Measurements from ENCODE around the gene SYCE3.
A peak's percentile ranks its signal among the peaks of the same experiment; 100 is the strongest.

Gene SYCE3

DNA sequence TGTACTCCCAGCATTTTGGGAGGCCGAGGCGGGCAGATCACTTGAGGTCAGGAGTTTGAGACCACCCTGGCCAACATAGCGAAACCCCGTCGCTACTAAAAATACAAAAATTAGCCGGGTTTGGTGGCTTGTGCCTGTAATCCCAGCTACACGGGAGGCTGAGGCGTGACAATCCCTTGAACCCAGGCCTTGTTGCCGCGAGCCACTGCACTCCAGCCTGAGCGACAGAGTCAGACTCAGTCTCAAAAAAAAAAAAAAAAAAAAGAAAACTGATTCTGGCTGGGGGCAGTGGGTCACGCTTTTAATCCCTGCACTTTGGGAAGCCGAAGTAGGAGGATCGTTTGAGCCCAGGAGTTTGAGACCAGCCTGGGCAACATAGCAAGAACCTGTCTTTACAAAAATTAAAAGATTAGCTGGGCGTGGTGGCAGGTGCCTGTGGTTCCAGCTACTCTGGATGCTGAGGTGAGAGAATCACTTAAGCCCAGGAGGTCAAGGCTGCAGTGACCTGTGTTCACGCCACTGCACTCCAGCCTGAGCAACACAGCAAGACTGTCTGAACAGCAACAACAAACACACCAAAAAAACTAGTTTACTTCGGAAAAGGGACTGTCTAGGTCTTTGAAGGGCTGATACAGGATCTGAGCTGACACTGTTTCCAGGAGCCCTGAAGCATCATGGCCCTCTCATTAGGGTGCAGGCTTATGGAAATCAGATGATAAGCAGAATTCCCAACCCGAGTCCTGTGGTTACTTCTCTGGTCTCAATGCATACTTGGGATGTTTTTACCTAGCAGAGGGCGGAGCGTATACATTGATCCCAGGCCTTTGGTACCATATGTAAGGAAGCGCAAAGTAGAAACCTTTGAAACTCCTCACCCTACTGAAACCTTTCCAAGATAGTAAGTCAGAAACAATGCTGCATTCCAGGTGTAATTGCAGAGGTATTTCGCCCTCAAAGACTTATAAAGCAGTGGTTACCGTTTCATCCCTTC is 21.7 kb upstream of the SYCE3 start:
- Mint-ChIP-seq H3K9me3 (no peaks in the 10 kb centered on the region), H3K27me3 (ENCODE audit: low read depth) (no peaks in the 10 kb centered on the region), H3K27ac (no peak overlapping the region), H3K36me3 (ENCODE audit: low read depth) (peaks cover 11% of the 10 kb centered on the region), H3K4me1 (peaks cover 6% of the 10 kb centered on the region), H3K4me3 (peak overlapping the region; percentile 95 to 97 (median 95))
- no peak for TF ChIP-seq CTCF (IDR thresholded peaks at IDR 0.05; ENCODE audit: unreplicated experiment in 3 of 3)

- Mint-ChIP-seq H3K36me3 (ENCODE audit: low read depth) (peaks cover 11% of the 10 kb centered on the region), H3K4me3 (peak overlapping the region; percentile 95 to 97 (median 95)), H3K4me1 (peaks cover 6% of the 10 kb centered on the region), H3K9me3 (no peaks in the 10 kb centered on the region), H3K27ac (peak overlapping the region in 1 of 3 experiments; percentile 48), H3K27me3 (ENCODE audit: low read depth) (no peaks in the 10 kb centered on the region)
- no peak for TF ChIP-seq CTCF (IDR thresholded peaks at IDR 0.05; ENCODE audit: unreplicated experiment in 3 of 3)
Observed at GRCh38 chr22:50583294-50583861, 20.7 kb upstream of the SYCE3 start.

DNA sequence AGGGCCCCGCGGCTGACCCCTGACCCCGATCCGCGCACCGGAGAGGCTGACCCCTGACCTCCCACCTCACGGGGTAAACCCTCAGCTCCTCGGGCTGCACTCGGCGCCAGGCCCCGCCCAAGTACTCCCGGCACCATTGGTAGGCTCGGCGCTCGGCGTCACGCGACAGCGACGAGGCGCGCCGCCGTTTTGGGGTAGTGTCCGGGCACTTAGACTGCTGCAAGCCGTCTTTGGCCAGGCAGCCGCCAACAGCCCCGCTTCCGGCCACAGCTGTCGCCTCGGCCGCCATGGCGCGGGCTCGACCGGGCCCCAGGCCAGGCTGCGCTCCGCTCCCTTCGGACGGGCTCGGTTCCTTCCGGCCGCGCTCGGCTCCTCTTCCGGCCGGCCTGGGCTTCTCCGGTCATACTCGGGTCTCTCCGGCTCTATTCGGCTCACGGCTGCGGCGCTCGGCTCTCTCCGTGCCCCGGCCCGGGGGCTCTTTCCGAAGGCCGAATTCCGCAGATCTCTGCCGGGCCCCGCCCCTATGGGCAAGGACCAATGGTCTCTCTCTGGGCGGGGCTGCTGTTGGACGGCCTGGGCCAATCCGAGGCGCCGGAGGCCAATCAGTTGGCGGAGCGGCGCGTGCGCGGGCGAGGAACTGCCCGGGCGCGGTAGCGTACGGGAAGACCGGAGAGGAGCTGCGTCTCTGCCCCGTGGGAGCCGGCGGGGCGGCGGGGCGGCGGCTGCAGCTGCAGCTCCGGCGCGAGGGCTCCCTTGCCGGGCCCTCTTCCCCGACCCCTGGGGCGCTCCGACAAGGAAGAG is 20.0 kb upstream of the SYCE3 start, which contains the start of gene CHKB:
Gene CHKB, minus strand, starts transcription at position 357 of the 801 bp plus-strand sequence. Its CDS starts 68 bp downstream, at position 289.
- H3K27me3 Mint-ChIP-seq (ENCODE audit: low read depth) = no peaks in the 10 kb centered on the region
- peaks cover 11% of the 10 kb centered on the region for H3K36me3 Mint-ChIP-seq (ENCODE audit: low read depth)
- no peaks in the 10 kb centered on the region for H3K9me3 Mint-ChIP-seq
- peak within 1 kb of the TSS; percentile 95 to 97 (median 95) for H3K4me3 Mint-ChIP-seq
- no peak for TF ChIP-seq CTCF (IDR thresholded peaks at IDR 0.05; ENCODE audit: unreplicated experiment in 3 of 3)
- peaks cover 6% of the 10 kb centered on the region for H3K4me1 Mint-ChIP-seq
- peak within 1 kb of the TSS; percentile 76 to 95 (median 94) for H3K27ac Mint-ChIP-seq

DNA sequence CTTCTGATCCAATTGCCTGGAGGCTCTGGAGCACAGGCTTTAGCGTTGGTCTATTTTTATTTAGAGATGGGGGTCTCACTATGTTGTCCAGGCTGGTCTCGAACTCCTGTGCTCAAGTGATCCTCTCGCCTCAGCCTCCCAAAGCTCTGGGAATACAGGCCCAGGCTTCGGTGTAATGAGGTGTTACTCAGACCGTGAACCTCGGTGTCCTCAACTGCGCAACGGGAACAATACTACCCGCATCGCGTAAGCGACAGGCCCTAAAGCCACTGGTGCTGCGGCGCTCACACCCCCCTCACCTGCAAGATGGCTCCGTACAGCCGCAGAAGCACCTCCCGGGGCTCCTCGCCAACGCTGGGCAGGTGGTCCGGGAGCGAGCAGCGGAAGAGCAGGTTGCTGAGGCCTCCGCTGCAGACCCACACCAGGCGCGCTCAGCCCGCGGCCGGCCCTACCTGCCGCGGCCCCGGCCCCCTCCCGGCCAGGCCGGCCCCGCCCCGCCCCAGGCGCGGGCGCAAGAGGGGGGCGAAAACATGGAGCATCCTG is 19.3 kb upstream of the SYCE3 start:
- Mint-ChIP-seq H3K4me1 (peaks cover 6% of the 10 kb centered on the region), H3K4me3 (peak overlapping the region; percentile 95 to 97 (median 95)), H3K9me3 (no peaks in the 10 kb centered on the region), H3K36me3 (ENCODE audit: low read depth) (peaks cover 11% of the 10 kb centered on the region), H3K27me3 (ENCODE audit: low read depth) (no peaks in the 10 kb centered on the region), H3K27ac (peak overlapping the region; percentile 76 to 95 (median 86))
- no peak for TF ChIP-seq CTCF (IDR thresholded peaks at IDR 0.05; ENCODE audit: unreplicated experiment in 3 of 3)

DNA sequence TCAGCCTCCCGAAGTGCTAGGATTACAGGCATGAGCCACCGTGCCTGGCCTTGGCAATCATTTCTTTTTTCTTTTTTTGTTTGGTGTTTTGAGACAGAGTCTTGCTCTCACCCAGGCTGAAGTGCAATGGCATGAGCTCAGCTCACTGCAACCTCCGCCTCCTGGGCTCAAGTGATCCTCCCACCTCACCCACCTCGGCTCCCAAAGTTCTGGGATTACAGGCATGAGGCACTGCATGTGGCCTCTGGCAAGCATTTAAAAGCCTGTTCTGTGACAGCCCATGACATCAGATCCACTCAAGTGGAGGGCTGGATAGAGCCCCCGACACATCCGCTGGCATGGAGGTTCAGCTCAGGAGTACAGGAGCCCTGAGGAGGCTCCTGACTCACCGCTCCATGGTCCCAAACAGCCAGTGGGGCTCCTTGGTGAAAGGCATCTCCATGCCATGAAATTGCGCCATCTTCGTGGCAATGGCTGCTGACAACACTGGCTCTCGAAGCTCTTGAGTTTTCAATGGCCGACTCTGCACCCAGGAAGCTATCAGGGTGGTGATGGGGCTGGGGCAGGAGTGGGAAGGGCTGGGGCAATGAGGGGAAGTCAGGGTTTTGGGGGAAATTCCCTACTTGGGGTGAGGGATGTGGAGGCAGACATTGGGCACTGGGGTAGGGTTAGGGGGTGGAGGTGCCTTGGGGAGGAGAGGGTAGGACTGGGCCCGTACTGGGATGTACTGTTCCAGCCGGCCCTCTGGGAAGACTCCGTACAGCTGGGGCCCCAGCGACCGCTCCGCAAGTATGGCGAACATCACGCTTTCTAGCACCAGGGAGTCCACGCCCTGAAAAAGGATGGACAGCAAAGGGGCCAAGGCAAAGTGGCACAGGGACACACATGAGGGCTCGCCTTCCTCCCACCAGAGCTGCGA is 18.6 kb upstream of the SYCE3 start:
- Mint-ChIP-seq H3K4me1 (peaks cover 6% of the 10 kb centered on the region), H3K27me3 (ENCODE audit: low read depth) (no peaks in the 10 kb centered on the region), H3K9me3 (no peaks in the 10 kb centered on the region), H3K27ac (no peak overlapping the region), H3K4me3 (peak overlapping the region; percentile 83 to 89 (median 88)), H3K36me3 (ENCODE audit: low read depth) (peaks cover 11% of the 10 kb centered on the region)
- TF ChIP-seq CTCF (IDR thresholded peaks at IDR 0.05; ENCODE audit: unreplicated experiment in 3 of 3) = no peak

Measured in nephron (organoid).